ENCODE results near the gene C14orf93. TPM values are rescaled to one million over a fixed set of nuclear protein-coding genes. Genes with fewer than 3 reads are reported as not detected.

Gene C14orf93
- total RNA-seq, 1 donor from 2014 or later, result 12.4 TPM

GRCh38 chr14:23033251-23033727 is 23.3 kb upstream of the C14orf93 start:
- Mint-ChIP-seq H3K27me3 (ENCODE audit: unreplicated experiment) (no peaks in the 10 kb centered on the region), H3K27ac (ENCODE audit: unreplicated experiment) (peak overlapping the region; percentile 97), H3K36me3 (ENCODE audit: unreplicated experiment) (peaks cover 26% of the 10 kb centered on the region), H3K9me3 (ENCODE audit: unreplicated experiment) (no peaks in the 10 kb centered on the region), H3K4me3 (ENCODE audit: unreplicated experiment) (peak overlapping the region; percentile 93), H3K4me1 (ENCODE audit: unreplicated experiment) (peaks cover 28% of the 10 kb centered on the region)
- no peak for DNase-seq (ENCODE audit: extremely low spot score, unreplicated experiment)
- TF ChIP-seq CTCF (IDR thresholded peaks at IDR 0.05), result no peak

- H3K4me3 Mint-ChIP-seq (ENCODE audit: unreplicated experiment), result no peak overlapping the region
- DNase-seq (ENCODE audit: extremely low spot score, unreplicated experiment), result no peak
- no peaks in the 10 kb centered on the region for H3K27me3 Mint-ChIP-seq (ENCODE audit: unreplicated experiment)
- no peak overlapping the region for H3K27ac Mint-ChIP-seq (ENCODE audit: unreplicated experiment)
- H3K4me1 Mint-ChIP-seq (ENCODE audit: unreplicated experiment), result peaks cover 28% of the 10 kb centered on the region
- peaks cover 35% of the 10 kb centered on the region for H3K36me3 Mint-ChIP-seq (ENCODE audit: unreplicated experiment)
- H3K9me3 Mint-ChIP-seq (ENCODE audit: unreplicated experiment), result no peaks in the 10 kb centered on the region
- TF ChIP-seq CTCF (IDR thresholded peaks at IDR 0.05), result no peak
Measured at GRCh38 chr14:23030936-23031335, 21.0 kb upstream of the C14orf93 start.

GRCh38 chr14:23028799-23029198 is 18.9 kb upstream of the C14orf93 start:
- H3K9me3 Mint-ChIP-seq (ENCODE audit: unreplicated experiment), result no peaks in the 10 kb centered on the region
- no peak overlapping the region for H3K27ac Mint-ChIP-seq (ENCODE audit: unreplicated experiment)
- H3K27me3 Mint-ChIP-seq (ENCODE audit: unreplicated experiment), result no peaks in the 10 kb centered on the region
- no peak overlapping the region for H3K4me3 Mint-ChIP-seq (ENCODE audit: unreplicated experiment)
- H3K4me1 Mint-ChIP-seq (ENCODE audit: unreplicated experiment), result peaks cover 29% of the 10 kb centered on the region
- TF ChIP-seq CTCF (IDR thresholded peaks at IDR 0.05), result no peak
- no peak for DNase-seq (ENCODE audit: extremely low spot score, unreplicated experiment)
- H3K36me3 Mint-ChIP-seq (ENCODE audit: unreplicated experiment), result peaks cover 41% of the 10 kb centered on the region

GRCh38 chr14:23025151-23025814 is 15.3 kb upstream of the C14orf93 start:
- TF ChIP-seq CTCF (IDR thresholded peaks at IDR 0.05), result no peak
- Mint-ChIP-seq H3K36me3 (ENCODE audit: unreplicated experiment) (peaks cover 25% of the 10 kb centered on the region), H3K4me3 (ENCODE audit: unreplicated experiment) (no peak overlapping the region), H3K27me3 (ENCODE audit: unreplicated experiment) (no peaks in the 10 kb centered on the region), H3K9me3 (ENCODE audit: unreplicated experiment) (no peaks in the 10 kb centered on the region), H3K4me1 (ENCODE audit: unreplicated experiment) (peaks cover 18% of the 10 kb centered on the region), H3K27ac (ENCODE audit: unreplicated experiment) (peak overlapping the region; percentile 23)
- DNase-seq (ENCODE audit: extremely low spot score, unreplicated experiment), result no peak

- H3K27ac Mint-ChIP-seq (ENCODE audit: unreplicated experiment), result peak overlapping the region; percentile 23
- no peak for TF ChIP-seq CTCF (IDR thresholded peaks at IDR 0.05)
Measured at GRCh38 chr14:23024612-23025075, 14.7 kb upstream of the C14orf93 start.

More at GRCh38 chr14:23024612-23025075, 14.7 kb upstream of the C14orf93 start:
- Mint-ChIP-seq H3K9me3 (ENCODE audit: unreplicated experiment) (no peaks in the 10 kb centered on the region), H3K27me3 (ENCODE audit: unreplicated experiment) (no peaks in the 10 kb centered on the region), H3K4me3 (ENCODE audit: unreplicated experiment) (no peak overlapping the region), H3K36me3 (ENCODE audit: unreplicated experiment) (peaks cover 25% of the 10 kb centered on the region), H3K4me1 (ENCODE audit: unreplicated experiment) (peaks cover 18% of the 10 kb centered on the region)
- DNase-seq (ENCODE audit: extremely low spot score, unreplicated experiment), result no peak
